NB4 (cell line): ENCODE measurements around the gene QSOX2.

Source experiments
- CTCF ChIP-seq: IDR thresholded peaks from one replicate; pipeline ENCODE4 v1.5.1; 2012; ENCODE audit warnings: low read depth, low read length
- MAX ChIP-seq: IDR thresholded peaks from 2 replicates; pipeline ENCODE4 v1.6.1; 2011; ENCODE audit warnings: low read depth, low read length
- MYC ChIP-seq: IDR thresholded peaks from 2 replicates; pipeline ENCODE4 v1.6.1; 2011; ENCODE audit warnings: low read depth, low read length
- POLR2A ChIP-seq: IDR thresholded peaks from 2 replicates; pipeline ENCODE4 v1.6.1; 2011; ENCODE audit warnings: mild to moderate bottlenecking; ENCODE audit not compliant: insufficient read length; ENCODE audit errors: extremely low read depth

DNA sequence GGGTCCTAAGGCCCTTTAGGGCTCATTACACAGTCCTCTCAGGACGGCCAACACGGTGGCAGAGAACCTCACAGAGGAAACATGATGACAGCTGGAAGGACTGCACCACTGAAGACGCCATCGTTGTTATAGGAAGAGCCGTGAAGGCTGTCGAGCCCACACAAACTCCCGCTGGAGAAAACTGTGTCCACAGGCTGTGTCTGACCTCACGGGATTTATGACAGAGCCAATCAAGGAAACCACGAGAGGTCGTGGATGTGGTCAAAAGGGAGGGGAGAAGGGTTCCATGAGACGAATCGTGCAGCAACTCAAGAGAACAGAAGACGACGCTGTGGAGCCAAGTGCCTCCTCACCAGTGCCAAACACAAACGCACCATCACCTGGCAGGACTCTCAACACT is 12.2 kb downstream of the QSOX2 start:
- TF ChIP-seq MAX (no peak), POLR2A (no peak), MYC (no peak), CTCF (no peak)
